Brain pericyte (primary cell): Measurements from ENCODE around the gene FAM171A2.
"Not testable (repeated sequence)": the region's sequence is repeated elsewhere in the genome, so short reads cannot be mapped to it uniquely, and the experiment has no call there.

Source experiments
- DNase-seq: peaks from one replicate; pipeline ENCODE4 v3.0.0-alpha.2; 2012; ENCODE audit warnings: low read depth, low spot score

FAM171A2 gene

GRCh38 chr17:44383861-44384260 is 20.2 kb upstream of the FAM171A2 start:
- DNase-seq, result no peak

- DNase-seq, result no peak
Measured at GRCh38 chr17:44383363-44383762, 19.7 kb upstream of the FAM171A2 start.

GRCh38 chr17:44382917-44383316 is 19.3 kb upstream of the FAM171A2 start:
- no peak for DNase-seq

- no peak for DNase-seq
Measured at GRCh38 chr17:44381810-44382305, 18.2 kb upstream of the FAM171A2 start.

- no peak for DNase-seq
Measured at GRCh38 chr17:44380767-44381166, 17.1 kb upstream of the FAM171A2 start.

- no peak for DNase-seq
Measured at GRCh38 chr17:44379887-44380286, 16.2 kb upstream of the FAM171A2 start.

GRCh38 chr17:44378171-44378705 is 14.6 kb upstream of the FAM171A2 start:
- no peak for DNase-seq

- no peak for DNase-seq
Measured at GRCh38 chr17:44376779-44377178, 13.1 kb upstream of the FAM171A2 start.

- no peak for DNase-seq
Measured at GRCh38 chr17:44376124-44376523, 12.5 kb upstream of the FAM171A2 start.

- DNase-seq, result no peak
Measured at GRCh38 chr17:44375196-44376017, 11.8 kb upstream of the FAM171A2 start.

GRCh38 chr17:44374306-44375195 is 10.9 kb upstream of the FAM171A2 start:
- no peak for DNase-seq

GRCh38 chr17:44372036-44372435 is 8.4 kb upstream of the FAM171A2 start:
- DNase-seq, result no peak

GRCh38 chr17:44369414-44370023 is 5.9 kb upstream of the FAM171A2 start:
- DNase-seq, result not testable (repeated sequence)

- not testable (repeated sequence) for DNase-seq
Measured at GRCh38 chr17:44368391-44369243, 5.0 kb upstream of the FAM171A2 start.

GRCh38 chr17:44367231-44367979 is 3.8 kb upstream of the FAM171A2 start:
- DNase-seq, result no peak

GRCh38 chr17:44365051-44365450 is 1.4 kb upstream of the FAM171A2 start:
- DNase-seq, result not testable (repeated sequence)

GRCh38 chr17:44362949-44363612 is 572 bp downstream of the FAM171A2 start:
- no peak for DNase-seq

- DNase-seq, result no peak
Measured at GRCh38 chr17:44362459-44362948, 1.1 kb downstream of the FAM171A2 start.
